WTC11 (cell line): ENCODE measurements around the gene ILKAP. TPM values are rescaled to one million over a fixed set of nuclear protein-coding genes. Genes with fewer than 3 reads are reported as not detected.

Source experiments
- ATAC-seq: fragments of 200-7000 bp; cut with Tn5 transposase; 2 replicates; pipeline ENCODE4 v1.10.0; 2021; ENCODE audit warnings: mild to moderate bottlenecking, moderate library complexity
- CTCF ChIA-PET: fragments of 300-600 bp; sonication (Branson Sonifier 250); formaldehyde crosslinking; loops from one replicate; lab custom pipeline; 2021; ENCODE audit warnings: antibody characterized with exemption; lab: Charles Lee
- POLR2A ChIA-PET: fragments of 350-600 bp; sonication (Branson Sonifier 250); formaldehyde crosslinking; loops from one replicate; lab custom pipeline; 2021; ENCODE audit warnings: antibody characterized with exemption; lab: Charles Lee
- DNase-seq: peaks from one replicate; pipeline ENCODE4 v3.0.0; 2021; ENCODE audit warnings: low spot score
- H3K27ac Mint-ChIP-seq: 2 replicates; pipeline ENCODE4 v1.8.0; 2021; ENCODE audit warnings: mixed read lengths
- H3K27me3 Mint-ChIP-seq: 2 replicates; pipeline ENCODE4 v1.8.0; 2021; ENCODE audit warnings: low read depth, mild to moderate bottlenecking, moderate library complexity, mixed read lengths
- H3K36me3 Mint-ChIP-seq: 2 replicates; pipeline ENCODE4 v1.8.0; 2021; ENCODE audit warnings: mixed read lengths
- H3K4me1 Mint-ChIP-seq: 2 replicates; pipeline ENCODE4 v1.8.0; 2022; ENCODE audit warnings: mixed read lengths
- H3K4me3 Mint-ChIP-seq: 2 replicates; pipeline ENCODE4 v1.8.0; 2021; ENCODE audit warnings: mild to moderate bottlenecking, moderate library complexity, mixed read lengths
- H3K9me3 Mint-ChIP-seq: 2 replicates; pipeline ENCODE4 v1.8.0; 2021; ENCODE audit warnings: mixed read lengths
- E2F4 ChIP-seq: sonication (generic); formaldehyde crosslinking; IDR thresholded peaks from 2 replicates; pipeline ENCODE4 v1.8.1; 2022; ENCODE audit warnings: low read depth, mild to moderate bottlenecking, moderate library complexity, missing genetic modification reagents, borderline replicate concordance
- HMGXB4 ChIP-seq: sonication (generic); formaldehyde crosslinking; IDR thresholded peaks from 2 replicates; pipeline ENCODE4 v1.8.1; 2023; ENCODE audit warnings: mild to moderate bottlenecking, moderate library complexity, missing genetic modification reagents
- NR2C2 ChIP-seq: sonication (generic); formaldehyde crosslinking; IDR thresholded peaks from 2 replicates; pipeline ENCODE4 v1.8.0; 2022; ENCODE audit warnings: mild to moderate bottlenecking, missing genetic modification reagents
- PRDM15 ChIP-seq: sonication (generic); formaldehyde crosslinking; IDR thresholded peaks from 2 replicates; pipeline ENCODE4 v1.8.0; 2022; ENCODE audit warnings: missing genetic modification reagents
- ZNF532 ChIP-seq: fragments of 250-450 bp; sonication (Bioruptor Pico); IDR thresholded peaks from 2 replicates; pipeline ENCODE4 v1.9.0; 2021; ENCODE audit warnings: mild to moderate bottlenecking, borderline replicate concordance
- total RNA-seq: library from RNA; stranded (reverse); gene quantifications from 3 replicates; pipeline ENCODE4 v1.2.3, GENCODE V29; 2021

ILKAP gene
- total RNA-seq, 1 experiment from 2014 or later: 32.7 TPM

GRCh38 chr2:238160206-238161129, 43.0 kb downstream of the ILKAP start:
- Mint-ChIP-seq H3K36me3 (no peaks in the 10 kb centered on the region), H3K4me1 (peaks cover 11% of the 10 kb centered on the region), H3K27ac (no peak overlapping the region), H3K9me3 (no peaks in the 10 kb centered on the region), H3K4me3 (peak overlapping the region; percentile 71), H3K27me3 (peaks cover 56% of the 10 kb centered on the region)
- DNase-seq (peak; percentile 63), ATAC-seq (peak; percentile 36)
- CTCF ChIA-PET: interaction anchor here (0.8 to 2.2 kb wide), 17 partner anchors 13 to 302 kb away, joined by 3 to 35 read pairs (median 4); no protein-coding TSS in a partner anchor
- POLR2A ChIA-PET: no interaction called here
- TF ChIP-seq HMGXB4 (CRISPR knock-in tag) (peak; percentile 58; the same call in 1 of the 2 replicates), NR2C2 (CRISPR knock-in tag) (no peak), ZNF532 (no peak), PRDM15 (CRISPR knock-in tag) (0 out of 2 replicates have a peak, but pooled peaks have one; percentile 2)

GRCh38 chr2:238159661-238160205, 43.8 kb downstream of the ILKAP start:
- ATAC-seq: no peak
- Mint-ChIP-seq H3K27ac (no peak overlapping the region), H3K9me3 (no peaks in the 10 kb centered on the region)
- TF ChIP-seq PRDM15 (CRISPR knock-in tag): 0 out of 2 replicates have a peak, but pooled peaks have one; percentile 5
- TF ChIP-seq E2F4 (CRISPR knock-in tag): no peak
- TF ChIP-seq, all 79 proteins: peak for 1
- peak overlapping the region; percentile 71 for H3K4me3 Mint-ChIP-seq
- H3K4me1 Mint-ChIP-seq: peaks cover 11% of the 10 kb centered on the region
- ChIA-PET CTCF (interaction anchor here (0.8 to 2.2 kb wide), 15 partner anchors 15 to 301 kb away, joined by 3 to 35 read pairs (median 4); no protein-coding TSS in a partner anchor), POLR2A (no interaction called here)
- H3K36me3 Mint-ChIP-seq: no peaks in the 10 kb centered on the region
- peaks cover 49% of the 10 kb centered on the region for H3K27me3 Mint-ChIP-seq
- DNase-seq: no peak
